ENCODE data around the gene ZBTB32. TPM values are rescaled to one million over a fixed set of nuclear protein-coding genes. Genes with fewer than 3 reads are reported as not detected.
"Not testable (repeated sequence)": the region's sequence is repeated elsewhere in the genome, so short reads cannot be mapped to it uniquely, and the experiment has no call there.

The ZBTB32 gene
- total RNA-seq, 3 donors from 2014 or later: 0.33 TPM; not detected in 2

- TF ChIP-seq CTCF (IDR thresholded peaks at IDR 0.05) (no peak), POLR2AphosphoS5 (IDR thresholded peaks at IDR 0.05) (no peak), POLR2A (IDR thresholded peaks at IDR 0.05) (no peak)
- intact Hi-C loops (cut with DNase I; ENCODE audit: low total_unique reads): no loop called here
- DNase-seq (ENCODE audit: low spot score in 2 of 2): no peak
- Histone ChIP-seq H3K27ac (no peak overlapping the region), H3K4me1 (no peaks in the 10 kb centered on the region), H3K27me3 (peaks cover 0 to 28% of the 10 kb centered on the region in 2 donors), H3K9me3 (no peaks in the 10 kb centered on the region), H3K4me3 (no peak overlapping the region), H3K36me3 (no peaks in the 10 kb centered on the region)
Observed at GRCh38 chr19:35675589-35676140, 28.7 kb upstream of the ZBTB32 start.

DNA sequence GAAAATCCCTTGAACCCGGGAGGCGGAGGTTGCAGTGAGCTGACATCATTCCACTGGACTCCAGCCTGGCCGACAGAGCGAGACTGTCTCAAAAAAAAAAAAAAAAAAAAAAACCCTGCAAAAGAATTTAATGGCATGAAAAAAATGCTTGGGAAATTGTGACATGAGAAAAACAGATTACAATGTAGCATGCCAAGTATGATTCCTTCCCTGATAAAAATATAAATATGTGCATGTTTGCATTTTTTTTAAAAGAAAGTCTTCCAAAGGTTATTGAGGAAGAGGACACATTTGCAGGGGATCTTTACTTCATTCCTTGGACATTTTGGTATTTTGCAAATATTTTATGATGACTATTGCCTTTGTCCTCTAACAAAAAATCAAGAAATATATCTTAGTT lies 14.5 kb upstream of the ZBTB32 start:
- DNase-seq (ENCODE audit: low spot score in 2 of 2): no peak
- Histone ChIP-seq H3K27ac (no peak overlapping the region), H3K4me3 (no peak overlapping the region), H3K9me3 (no peaks in the 10 kb centered on the region), H3K27me3 (no peaks in the 10 kb centered on the region), H3K4me1 (no peaks in the 10 kb centered on the region), H3K36me3 (no peaks in the 10 kb centered on the region)
- intact Hi-C loops (cut with DNase I; ENCODE audit: low total_unique reads): no loop called here
- TF ChIP-seq CTCF (IDR thresholded peaks at IDR 0.05) (no peak), POLR2AphosphoS5 (IDR thresholded peaks at IDR 0.05) (no peak), POLR2A (IDR thresholded peaks at IDR 0.05) (no peak)

- H3K27ac ChIP-seq; H3K9me3 ChIP-seq; H3K36me3 ChIP-seq; DNase-seq (ENCODE audit: low spot score in 2 of 2); H3K4me1 ChIP-seq; H3K4me3 ChIP-seq; H3K27me3 ChIP-seq; intact Hi-C loops (cut with DNase I; ENCODE audit: low total_unique reads): not testable (repeated sequence)
Observed at GRCh38 chr19:35691106-35691505, 13.3 kb upstream of the ZBTB32 start.

GRCh38 chr19:35692010-35692409 lies 12.3 kb upstream of the ZBTB32 start:
- H3K27ac ChIP-seq: no peak overlapping the region
- H3K4me1 ChIP-seq: no peaks in the 10 kb centered on the region
- no peak for TF ChIP-seq POLR2A (IDR thresholded peaks at IDR 0.05)
- TF ChIP-seq POLR2AphosphoS5 (IDR thresholded peaks at IDR 0.05): no peak
- no peak for TF ChIP-seq CTCF (IDR thresholded peaks at IDR 0.05)
- no peaks in the 10 kb centered on the region for H3K27me3 ChIP-seq
- no peaks in the 10 kb centered on the region for H3K36me3 ChIP-seq
- no peak for DNase-seq (ENCODE audit: low spot score in 2 of 2)
- H3K9me3 ChIP-seq: no peaks in the 10 kb centered on the region
- intact Hi-C loops (cut with DNase I; ENCODE audit: low total_unique reads): no loop called here
- no peak overlapping the region for H3K4me3 ChIP-seq

DNA sequence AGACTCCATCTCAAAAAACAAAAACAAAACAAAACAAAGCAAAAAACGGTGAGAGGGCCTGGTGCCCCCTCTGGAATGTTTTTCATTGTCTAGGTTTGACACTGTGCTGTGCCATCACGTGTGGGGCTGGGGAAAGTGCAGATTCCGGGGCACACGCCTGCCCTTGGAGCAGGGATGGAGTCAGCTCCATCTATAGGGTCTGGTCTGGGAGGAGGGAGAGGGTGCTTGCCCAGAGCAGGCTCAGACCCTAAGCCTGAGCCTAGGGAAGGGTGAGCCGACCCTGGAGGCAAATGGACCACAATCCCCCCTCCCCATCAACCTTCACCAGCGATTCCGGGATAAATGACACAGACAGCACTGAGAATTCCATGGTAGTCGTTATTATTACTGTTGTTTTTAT lies 10.9 kb upstream of the ZBTB32 start:
- Histone ChIP-seq H3K36me3 (no peaks in the 10 kb centered on the region), H3K27me3 (no peaks in the 10 kb centered on the region), H3K27ac (no peak overlapping the region), H3K4me3 (no peak overlapping the region), H3K4me1 (no peaks in the 10 kb centered on the region), H3K9me3 (no peaks in the 10 kb centered on the region)
- TF ChIP-seq CTCF (IDR thresholded peaks at IDR 0.05) (no peak), POLR2AphosphoS5 (IDR thresholded peaks at IDR 0.05) (no peak), POLR2A (IDR thresholded peaks at IDR 0.05) (no peak)
- intact Hi-C loops (cut with DNase I; ENCODE audit: low total_unique reads): no loop called here
- no peak for DNase-seq (ENCODE audit: low spot score in 2 of 2)

All from breast epithelium (tissue), 4 donors.